ENCODE data around the gene CFAP92.
A peak's percentile ranks its signal among the peaks of the same experiment; 100 is the strongest.

The CFAP92 gene, protein sequence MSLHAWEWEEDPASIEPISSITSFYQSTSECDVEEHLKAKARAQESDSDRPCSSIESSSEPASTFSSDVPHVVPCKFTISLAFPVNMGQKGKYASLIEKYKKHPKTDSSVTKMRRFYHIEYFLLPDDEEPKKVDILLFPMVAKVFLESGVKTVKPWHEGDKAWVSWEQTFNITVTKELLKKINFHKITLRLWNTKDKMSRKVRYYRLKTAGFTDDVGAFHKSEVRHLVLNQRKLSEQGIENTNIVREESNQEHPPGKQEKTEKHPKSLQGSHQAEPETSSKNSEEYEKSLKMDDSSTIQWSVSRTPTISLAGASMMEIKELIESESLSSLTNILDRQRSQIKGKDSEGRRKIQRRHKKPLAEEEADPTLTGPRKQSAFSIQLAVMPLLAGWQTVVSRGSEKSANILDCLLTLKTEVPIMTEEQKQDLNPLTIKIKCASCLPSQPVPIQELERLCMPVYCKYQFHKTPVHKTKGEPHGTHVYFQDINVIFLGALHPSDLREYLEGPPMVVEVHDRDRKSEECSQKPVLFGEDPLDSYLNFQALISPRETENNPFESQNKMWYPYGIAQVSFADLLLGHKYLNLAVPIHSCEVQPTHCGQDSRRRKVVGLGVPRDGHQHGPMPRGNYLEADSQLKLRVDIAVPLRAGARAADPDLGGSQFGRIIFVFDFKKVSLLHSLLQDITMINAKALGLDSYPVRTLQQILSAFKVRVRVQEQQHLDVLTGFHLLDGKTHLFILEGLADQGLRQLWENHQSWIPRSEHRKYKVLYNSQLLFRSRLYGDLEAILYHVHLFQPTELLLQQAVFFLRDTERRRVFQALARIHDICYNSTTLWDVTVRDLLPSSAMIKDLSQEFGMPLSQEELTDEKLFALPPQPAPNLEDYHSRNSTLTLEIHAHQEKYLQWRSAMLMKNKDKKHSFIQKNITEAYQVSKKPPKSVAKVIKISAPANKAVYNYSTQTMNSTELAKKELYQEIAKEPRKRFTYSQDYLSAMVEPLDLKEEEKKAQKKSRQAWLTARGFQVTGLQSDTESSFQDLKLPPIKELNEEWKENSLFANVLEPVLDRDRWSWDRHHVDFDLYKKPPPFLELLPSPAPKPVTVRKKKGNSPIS

GRCh38 chr3:128993461-128994172 is at the start of gene CFAP92:
CFAP92 (minus strand) TSS chr3:128994076; CDS start chr3:128993304, 772 bp downstream.
- DNase-seq = peak; percentile 84

DNA sequence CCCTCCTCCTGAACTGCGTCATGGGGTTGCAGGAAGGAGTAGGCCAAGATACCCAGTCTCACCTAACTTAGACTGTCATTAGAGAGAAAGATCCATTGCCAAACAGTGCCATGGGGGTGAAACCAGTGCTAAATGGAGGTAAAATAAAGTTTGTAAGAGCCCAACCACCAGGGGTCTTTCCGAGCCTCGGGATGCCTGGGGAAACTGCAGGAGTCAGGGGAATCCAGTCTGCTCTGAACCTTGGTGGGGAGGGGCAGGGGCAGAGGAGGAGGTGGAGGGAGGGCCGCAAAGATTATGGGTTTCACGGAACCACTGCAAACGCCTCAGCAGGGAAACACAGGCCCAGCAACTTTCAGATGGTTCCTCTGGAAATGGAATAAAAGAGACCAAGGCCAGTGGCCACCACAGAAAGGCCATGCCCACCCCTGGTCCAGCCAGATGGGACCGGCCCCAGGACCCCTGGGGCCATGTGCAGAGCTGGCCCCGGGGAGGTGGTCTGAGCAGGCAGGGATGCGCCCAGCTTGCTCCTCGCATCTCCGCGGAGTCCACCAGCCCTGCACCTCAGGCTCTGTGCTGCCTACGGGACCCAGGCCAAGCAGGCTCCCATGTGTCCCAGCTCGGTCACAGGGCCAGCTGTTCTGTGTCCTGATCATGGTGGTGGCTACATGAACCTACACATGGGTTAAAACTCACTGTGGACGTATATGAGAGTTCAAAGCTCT is 46.9 kb upstream of the CFAP92 start:
- DNase-seq = no peak

GRCh38 chr3:129040039-129040336 is 46.1 kb upstream of the CFAP92 start:
- no peak for DNase-seq

- peak; percentile 79 for DNase-seq
Measured at GRCh38 chr3:129039271-129040038, 45.6 kb upstream of the CFAP92 start.

- no peak for DNase-seq
Measured at GRCh38 chr3:129038121-129038855, 44.4 kb upstream of the CFAP92 start.

DNA sequence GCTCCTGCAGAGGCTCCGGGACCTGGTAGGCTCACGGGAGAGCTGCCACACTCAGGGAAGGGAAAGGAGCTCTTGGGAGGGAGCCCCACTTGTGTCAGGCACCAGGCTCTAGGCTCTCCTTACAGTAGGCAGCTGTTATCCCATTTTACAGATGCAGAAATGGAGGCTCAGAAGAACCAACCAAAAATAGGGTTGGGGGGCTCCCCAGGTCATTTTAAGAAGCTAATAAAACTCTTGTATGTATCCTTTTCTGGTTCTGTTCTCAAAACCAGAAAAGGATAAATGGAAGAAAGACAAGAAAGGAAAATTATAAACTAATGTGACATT is 43.2 kb upstream of the CFAP92 start:
- no peak for DNase-seq

DNA sequence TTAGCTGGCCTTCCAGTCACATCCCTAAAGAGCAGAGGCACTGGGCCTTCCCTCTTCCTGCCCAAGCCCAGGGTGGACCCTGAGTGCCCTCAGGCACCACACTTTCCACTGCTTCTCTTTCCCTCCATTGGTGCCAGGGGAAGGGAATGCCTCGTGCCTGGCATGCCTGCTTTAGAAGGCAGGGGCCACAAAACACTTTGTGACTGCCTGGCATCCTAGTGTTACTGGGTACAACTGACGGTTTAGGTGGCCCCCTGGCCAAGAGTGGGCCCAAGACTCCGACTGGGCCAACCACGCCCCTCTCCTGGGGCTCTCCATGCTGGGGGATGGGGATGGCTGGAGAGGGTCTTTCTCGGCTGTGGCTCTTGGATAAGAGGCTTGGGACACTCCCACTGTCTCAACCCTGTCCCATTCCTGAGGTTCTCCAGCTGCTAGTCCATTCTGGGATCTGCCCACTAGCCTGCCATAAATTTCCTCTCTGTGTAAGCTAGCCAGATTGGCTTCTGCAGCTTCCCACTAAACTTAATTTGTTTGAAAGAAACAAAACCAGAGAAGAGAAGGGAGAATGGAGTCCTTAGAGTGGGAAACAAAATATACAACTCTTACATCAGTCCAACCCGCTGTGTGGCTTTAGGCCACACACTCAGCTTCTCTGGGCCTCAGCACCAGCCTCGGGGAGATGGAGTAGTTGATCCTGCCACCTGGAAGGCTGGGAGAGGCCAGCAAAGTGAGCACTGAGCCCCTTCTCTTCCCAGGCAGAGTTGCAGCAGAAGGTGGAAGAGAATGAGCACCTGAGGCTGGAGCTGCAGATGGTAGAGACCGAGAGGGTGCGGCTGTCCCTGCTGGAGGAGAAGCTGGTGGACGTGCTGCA is 42.6 kb upstream of the CFAP92 start:
- no peak for DNase-seq

DNA sequence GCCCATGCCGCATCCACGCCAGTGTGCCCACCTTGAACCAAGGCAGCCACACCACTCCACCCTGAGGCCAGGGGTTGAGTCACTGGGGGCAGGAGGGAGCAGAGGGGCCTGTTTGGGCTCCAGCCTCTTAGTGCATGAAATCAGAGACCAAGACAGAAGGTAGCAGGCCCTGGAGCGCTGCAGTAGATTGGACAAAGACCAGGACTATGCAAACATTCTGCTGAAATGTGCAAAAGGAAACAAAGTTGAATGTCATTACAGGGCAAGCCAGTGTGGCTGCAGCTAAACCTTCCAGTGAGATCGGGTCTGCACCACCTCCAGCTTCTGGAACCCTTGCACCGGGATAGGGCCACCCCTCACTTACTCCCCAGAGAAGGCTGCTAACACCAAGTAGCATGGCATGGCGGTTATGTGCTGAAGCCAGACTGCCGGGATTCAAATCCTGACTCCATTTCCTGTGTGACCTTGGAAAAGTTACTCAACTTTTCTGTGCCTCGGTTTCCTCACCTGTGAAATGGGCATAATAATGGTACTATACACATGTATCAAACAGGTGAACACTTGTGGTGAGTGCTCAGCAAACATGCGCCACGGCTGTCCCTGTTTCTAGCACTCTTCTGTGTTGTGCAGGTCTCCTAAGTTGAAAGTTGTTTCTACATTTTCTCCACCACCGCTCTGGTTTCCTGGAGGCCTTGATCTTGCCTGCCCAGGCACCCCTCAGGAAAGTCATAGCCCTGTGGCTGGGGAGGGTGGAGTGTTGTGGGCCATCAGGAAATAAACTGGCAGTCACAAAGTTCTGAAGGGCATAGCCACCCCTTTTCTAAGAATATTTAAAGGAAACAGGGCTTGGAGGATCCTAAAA is 41.7 kb upstream of the CFAP92 start:
- DNase-seq = no peak

GRCh38 chr3:129034642-129035041 is 40.8 kb upstream of the CFAP92 start:
- no peak for DNase-seq

GRCh38 chr3:129033633-129034321 is 39.9 kb upstream of the CFAP92 start:
- no peak for DNase-seq

- no peak for DNase-seq
Measured at GRCh38 chr3:129033151-129033550, 39.3 kb upstream of the CFAP92 start.

GRCh38 chr3:129032716-129033115 is 38.8 kb upstream of the CFAP92 start:
- DNase-seq = no peak

GRCh38 chr3:129031476-129032215 is 37.8 kb upstream of the CFAP92 start:
- DNase-seq = no peak

GRCh38 chr3:129030611-129031010 is 36.7 kb upstream of the CFAP92 start:
- no peak for DNase-seq

DNA sequence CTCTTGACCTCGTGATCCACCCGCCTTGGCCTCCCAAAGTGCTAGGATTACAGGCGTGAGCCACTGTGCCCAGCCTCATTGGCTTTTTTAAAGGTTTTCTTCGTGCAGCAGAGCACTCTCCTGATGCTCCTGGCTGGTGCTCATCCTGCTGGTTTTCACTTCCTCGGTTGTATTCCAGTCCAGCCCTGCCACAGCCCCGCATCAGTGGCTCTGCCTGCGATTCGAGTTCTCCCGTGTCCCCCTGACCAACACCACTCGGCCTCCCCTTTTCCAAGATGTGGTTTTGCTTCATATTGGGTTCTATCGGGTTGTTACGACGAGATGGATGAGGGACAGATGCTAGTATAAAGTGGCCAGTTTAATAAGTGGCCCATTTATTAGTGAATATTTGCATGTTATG is 35.0 kb upstream of the CFAP92 start:
- DNase-seq = no peak

DNA sequence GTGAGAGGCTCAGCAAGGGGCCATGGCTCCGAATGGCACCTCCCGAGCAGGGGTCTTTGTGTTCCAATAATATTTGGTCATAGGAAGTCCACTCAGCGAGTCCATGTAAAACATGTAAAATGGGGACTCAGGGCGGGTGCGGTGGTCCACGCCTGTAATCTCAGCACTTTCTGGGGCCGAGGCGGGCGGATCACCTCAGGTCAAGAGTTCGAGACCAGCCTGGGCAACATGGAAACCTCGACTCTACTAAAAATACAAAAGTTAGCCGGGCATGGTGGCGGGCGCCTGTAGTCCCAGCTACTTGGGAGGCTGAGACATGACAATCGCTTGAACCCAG is 33.6 kb upstream of the CFAP92 start:
- DNase-seq = no peak

DNA sequence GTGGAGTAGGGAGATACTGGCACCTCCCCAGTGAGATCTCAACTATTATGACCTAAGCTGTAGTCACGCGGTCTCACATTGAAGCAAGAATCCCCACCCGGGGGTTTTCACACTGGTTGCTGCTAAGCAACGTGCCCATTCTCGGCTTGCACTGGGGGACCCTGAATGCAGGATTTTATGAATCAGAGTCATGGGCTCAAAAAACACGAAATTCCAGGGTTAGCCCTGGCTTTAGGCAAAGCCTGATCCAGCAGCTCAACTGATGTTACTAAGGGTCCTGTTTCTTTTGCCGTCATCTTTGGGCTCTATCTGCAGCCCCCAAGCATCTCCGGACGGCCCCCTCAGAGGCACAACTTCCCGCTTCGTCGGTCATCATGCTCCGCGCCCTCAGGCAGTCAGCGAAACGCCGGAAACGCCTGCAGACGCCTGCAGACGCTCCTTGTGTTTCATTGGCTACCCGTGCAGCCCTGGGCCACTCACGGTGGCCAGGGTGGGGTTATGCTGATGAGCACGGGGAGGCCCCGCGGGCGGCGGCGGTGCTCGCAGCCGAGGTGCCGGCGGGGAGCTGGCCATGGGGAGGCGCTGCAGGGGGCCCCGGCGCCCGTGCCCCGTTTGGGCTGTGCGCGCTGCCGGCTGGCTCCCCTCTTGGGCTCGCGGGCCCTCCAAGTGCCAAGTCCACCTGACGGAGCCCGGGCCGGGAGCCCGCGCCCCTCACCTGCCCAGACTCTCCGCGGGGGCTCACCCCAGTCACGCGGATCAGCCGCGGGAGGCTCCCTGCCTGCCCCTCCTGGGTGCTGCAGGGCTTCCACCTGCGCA is 33.1 kb upstream of the CFAP92 start:
- DNase-seq = peak; percentile 82

Measured in DMS79 treated with DMSO at 0.1 percent for 48 hours (cell line).